VCaP (cell line): ENCODE results near the gene B3GALT6.

ENCODE experiments used
- H3K27ac ChIP-seq: fragments of 450-650 bp; 2 replicates; pipeline ENCODE4 v1.5.1; 2017
- CTCF ChIP-seq: fragments of 450-650 bp; conservative IDR thresholded peaks from 2 replicates; pipeline ENCODE4 v1.5.1; 2017; ENCODE audit warnings: mild to moderate bottlenecking, moderate library complexity

B3GALT6 gene

GRCh38 chr1:1259951-1260600 lies 28.0 kb downstream of the B3GALT6 start:
- no peak for TF ChIP-seq CTCF
- H3K27ac ChIP-seq, result no peak overlapping the region

DNA sequence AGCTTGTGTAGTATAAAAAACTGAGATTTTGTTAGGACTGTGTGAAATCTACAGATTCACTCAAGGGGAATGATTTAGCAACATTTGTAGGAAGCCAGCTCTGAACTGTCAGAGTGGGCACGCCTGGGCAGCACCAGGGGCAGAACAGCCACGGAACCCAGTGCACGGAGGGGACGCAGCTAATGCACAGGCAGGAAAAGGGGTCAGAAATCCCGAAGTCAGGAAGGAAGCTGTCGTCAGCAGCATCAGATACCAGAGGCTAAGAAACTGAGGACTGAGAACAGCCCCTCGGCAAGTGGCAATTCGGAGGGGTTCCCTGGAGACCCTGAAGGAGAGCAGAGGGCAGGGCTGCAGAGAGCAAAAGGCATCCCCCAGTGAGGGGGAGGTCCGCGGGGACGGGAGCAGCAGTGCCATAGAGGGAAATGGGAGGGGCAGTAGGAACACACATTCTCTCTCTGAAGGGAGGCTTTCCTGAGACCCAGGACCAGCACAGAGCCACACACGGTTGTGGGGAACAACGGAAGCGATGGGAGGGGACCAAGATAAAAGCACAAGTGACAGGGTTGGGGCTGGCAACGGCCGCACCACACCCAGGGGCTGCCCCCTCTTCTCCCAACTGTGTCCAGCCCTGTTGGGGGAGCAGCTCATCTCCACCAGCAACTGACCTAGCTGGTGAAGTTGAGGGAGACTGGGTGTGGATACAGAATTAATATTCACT lies 29.0 kb downstream of the B3GALT6 start:
- H3K27ac ChIP-seq, result no peak overlapping the region
- TF ChIP-seq CTCF, result no peak

DNA sequence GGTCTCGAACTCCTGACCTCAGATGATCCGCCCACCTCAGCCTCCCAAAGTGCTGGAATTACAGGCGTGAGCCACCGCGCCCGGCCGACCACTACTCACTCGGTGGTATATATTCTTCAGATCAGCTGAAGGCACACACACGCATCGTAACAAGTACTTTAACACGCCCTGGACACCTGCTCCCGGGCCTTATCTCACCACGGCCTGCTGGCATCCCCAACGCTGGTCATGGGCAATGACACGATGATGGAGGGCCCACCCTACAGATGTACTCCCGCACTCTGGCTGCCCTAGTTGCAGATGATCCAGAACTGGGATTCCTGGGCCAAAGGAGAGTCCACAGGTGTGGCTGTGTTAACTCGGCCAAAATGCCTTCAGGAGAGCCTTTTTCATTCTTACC lies 30.0 kb downstream of the B3GALT6 start:
- no peak overlapping the region for H3K27ac ChIP-seq
- TF ChIP-seq CTCF, result no peak

DNA sequence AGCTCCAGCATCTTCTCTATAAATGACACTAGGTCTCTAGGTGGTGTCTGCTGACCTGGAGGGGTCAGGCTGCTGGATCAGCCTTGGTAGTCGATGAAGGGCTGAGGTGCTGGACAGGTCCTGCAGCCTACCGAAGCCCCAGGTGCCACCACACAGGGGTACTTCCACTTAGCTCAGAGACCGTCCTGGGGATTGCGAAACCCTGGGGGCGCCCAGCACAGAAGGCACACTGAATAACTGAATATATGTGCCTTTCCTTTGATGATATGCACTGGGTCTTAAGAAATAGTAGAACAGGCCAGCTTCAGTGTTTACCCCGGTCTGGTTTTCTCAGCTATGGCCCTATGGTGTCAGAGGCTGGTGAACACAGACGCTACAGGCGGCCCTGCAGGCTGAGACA lies 30.7 kb downstream of the B3GALT6 start:
- 0 out of 2 replicates have a peak overlapping the region, but pooled peaks have one; percentile 4 for H3K27ac ChIP-seq
- no peak for TF ChIP-seq CTCF

DNA sequence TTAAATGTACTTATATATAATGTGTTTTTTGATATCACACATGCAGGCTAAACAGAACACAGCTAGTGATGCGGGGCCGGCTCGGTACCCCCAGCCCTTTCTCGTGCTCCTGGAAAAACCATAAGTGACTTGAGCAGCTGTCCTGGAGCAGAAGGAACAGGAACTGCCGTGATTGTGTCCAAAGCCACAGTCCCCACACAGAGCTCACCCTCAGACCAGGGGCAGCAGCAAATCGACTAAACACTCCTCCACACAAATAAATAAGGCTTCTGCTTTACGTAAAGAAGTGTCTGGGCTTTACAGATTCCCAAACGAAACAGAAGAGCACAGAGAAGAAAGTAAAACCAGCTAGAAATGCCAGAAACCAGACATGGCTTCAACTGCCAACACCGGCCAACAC lies 32.0 kb downstream of the B3GALT6 start:
- no peak for TF ChIP-seq CTCF
- no peak overlapping the region for H3K27ac ChIP-seq

DNA sequence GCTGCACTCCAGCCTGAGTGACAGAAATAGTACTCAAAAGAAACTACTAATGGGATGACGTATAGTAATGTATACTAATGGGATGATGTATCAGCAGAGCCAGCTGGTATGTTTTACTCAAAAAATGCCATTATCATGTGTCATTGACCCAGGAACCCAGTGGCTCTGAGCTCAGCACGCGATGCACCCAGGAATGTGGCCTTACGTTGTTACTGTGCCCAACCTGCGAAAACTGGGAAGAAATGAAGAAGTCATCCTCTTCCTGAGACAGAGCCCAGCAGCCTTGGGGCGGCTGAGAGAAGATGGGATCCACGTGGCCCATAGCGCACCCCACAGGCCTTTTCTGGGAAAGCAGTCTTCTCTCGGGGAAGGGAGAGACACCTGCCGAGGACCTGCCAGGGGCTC lies 32.8 kb downstream of the B3GALT6 start:
- H3K27ac ChIP-seq, result no peak overlapping the region
- TF ChIP-seq CTCF, result no peak

DNA sequence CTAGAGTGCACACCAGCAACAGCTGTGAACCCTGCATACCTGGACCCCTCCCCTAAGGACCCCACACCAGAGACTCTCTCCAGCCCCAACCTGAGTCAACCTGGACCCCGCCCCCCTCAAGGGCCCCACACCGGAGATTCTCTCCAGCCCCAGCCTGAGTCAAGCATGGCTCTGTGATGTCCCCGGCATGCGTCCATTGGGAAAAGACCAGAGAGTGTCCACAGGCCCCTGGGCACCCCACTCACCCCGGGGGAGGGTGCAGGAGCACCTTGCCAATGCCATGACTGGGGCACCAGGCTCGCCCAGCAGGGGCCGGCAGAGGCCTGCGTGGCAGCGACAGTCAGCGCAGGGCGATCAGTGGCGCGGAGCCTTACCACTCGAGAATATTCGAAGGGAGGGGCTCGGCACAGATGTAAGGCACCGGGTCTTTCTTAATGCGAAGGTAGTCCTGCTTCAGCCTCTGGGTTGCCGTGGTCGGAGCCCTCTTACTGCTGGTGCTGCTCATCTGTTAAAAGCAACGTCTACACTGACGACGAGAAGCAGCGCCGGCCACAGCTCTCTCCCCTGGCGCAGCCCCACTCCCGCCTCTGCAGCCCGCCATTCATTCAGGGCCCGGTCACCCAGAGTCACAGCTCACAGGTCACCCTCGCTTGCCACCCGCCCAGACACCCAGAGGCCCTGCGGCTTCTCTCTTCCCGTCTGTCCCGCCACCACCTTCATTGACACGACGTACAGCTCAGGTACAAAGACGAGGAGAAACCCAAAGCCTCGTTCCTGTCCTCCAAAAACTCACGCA lies 35.6 kb downstream of the B3GALT6 start:
- no peak for TF ChIP-seq CTCF
- H3K27ac ChIP-seq, result no peak overlapping the region
